Measurements from ENCODE around the gene PLEKHJ1.

GRCh38 chr19:2237051-2237868, 1.1 kb upstream of the PLEKHJ1 start:
- TF ChIP-seq, protein P1, sequence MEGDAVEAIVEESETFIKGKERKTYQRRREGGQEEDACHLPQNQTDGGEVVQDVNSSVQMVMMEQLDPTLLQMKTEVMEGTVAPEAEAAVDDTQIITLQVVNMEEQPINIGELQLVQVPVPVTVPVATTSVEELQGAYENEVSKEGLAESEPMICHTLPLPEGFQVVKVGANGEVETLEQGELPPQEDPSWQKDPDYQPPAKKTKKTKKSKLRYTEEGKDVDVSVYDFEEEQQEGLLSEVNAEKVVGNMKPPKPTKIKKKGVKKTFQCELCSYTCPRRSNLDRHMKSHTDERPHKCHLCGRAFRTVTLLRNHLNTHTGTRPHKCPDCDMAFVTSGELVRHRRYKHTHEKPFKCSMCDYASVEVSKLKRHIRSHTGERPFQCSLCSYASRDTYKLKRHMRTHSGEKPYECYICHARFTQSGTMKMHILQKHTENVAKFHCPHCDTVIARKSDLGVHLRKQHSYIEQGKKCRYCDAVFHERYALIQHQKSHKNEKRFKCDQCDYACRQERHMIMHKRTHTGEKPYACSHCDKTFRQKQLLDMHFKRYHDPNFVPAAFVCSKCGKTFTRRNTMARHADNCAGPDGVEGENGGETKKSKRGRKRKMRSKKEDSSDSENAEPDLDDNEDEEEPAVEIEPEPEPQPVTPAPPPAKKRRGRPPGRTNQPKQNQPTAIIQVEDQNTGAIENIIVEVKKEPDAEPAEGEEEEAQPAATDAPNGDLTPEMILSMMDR (IDR thresholded peaks at IDR 0.05; ENCODE audit: low read depth, low read length) = no peak
- TF ChIP-seq EZH2phosphoT487 (IDR thresholded peaks at IDR 0.05; ENCODE audit: low read depth) = no peak
